Keratinocyte (primary cell): ENCODE results near the gene ERC2. TPM values are rescaled to one million over a fixed set of nuclear protein-coding genes. Genes with fewer than 3 reads are reported as not detected.

Experiments
- DNase-seq: peaks from one replicate; pipeline ENCODE4 v3.0.0-alpha.2; 2011; ENCODE audit warnings: low read depth, missing footprints, low spot score
- FAIRE-seq: peaks from 2 replicates; lab custom pipeline; 2011; peaks lifted over from hg19 to GRCh38; lab: Jason Lieb, UNC
- H2AFZ ChIP-seq: 2 replicates; pipeline ENCODE4 v1.6.0; 2012; ENCODE audit warnings: low read length, control low read depth, inconsistent platforms; ENCODE audit not compliant: control insufficient read depth
- H3K27ac ChIP-seq: 2 replicates; pipeline ENCODE4 v1.5.1; 2011; ENCODE audit warnings: low read length; ENCODE audit not compliant: control insufficient read depth, insufficient read depth
- H3K27me3 ChIP-seq: 3 replicates; pipeline ENCODE4 v1.6.0; 2011; ENCODE audit warnings: low read length; ENCODE audit not compliant: control insufficient read depth, insufficient read depth; ENCODE audit errors: extremely low read depth
- H3K36me3 ChIP-seq, 2 experiments: 2 replicates in 1 of 2; 3 replicates in 1 of 2; pipeline ENCODE4 v1.5.1; 2011; ENCODE audit warnings: low read length in 2 of 2, mild to moderate bottlenecking in 1 of 2; ENCODE audit not compliant: control insufficient read depth in 2 of 2, insufficient read depth in 2 of 2; ENCODE audit errors: extremely low read depth in 1 of 2
- H3K4me1 ChIP-seq: 3 replicates; pipeline ENCODE4 v1.5.1; 2011; ENCODE audit warnings: low read length; ENCODE audit not compliant: control insufficient read depth, insufficient read depth; ENCODE audit errors: extremely low read depth
- H3K4me2 ChIP-seq: 3 replicates; pipeline ENCODE4 v1.6.0; 2011; ENCODE audit warnings: low read depth, low read length; ENCODE audit not compliant: control insufficient read depth, insufficient read depth; ENCODE audit errors: extremely low read depth
- H3K4me3 ChIP-seq, 3 experiments: fragments of 200-600 bp in 1 of 3; sonication (generic) in 1 of 3; 2 replicates in 2 of 3; 3 replicates in 1 of 3; pipeline ENCODE4 v1.5.1; 2011 to 2016; ENCODE audit warnings: low read length in 3 of 3, mild to moderate bottlenecking in 3 of 3, control low read depth in 2 of 3, inconsistent platforms in 1 of 3, low read depth in 1 of 3, mixed read lengths in 1 of 3, mixed run types in 1 of 3, moderate library complexity in 1 of 3; ENCODE audit not compliant: control insufficient read depth in 2 of 3, insufficient read depth in 2 of 3; ENCODE audit errors: extremely low read depth in 1 of 3
- H3K79me2 ChIP-seq: 2 replicates; pipeline ENCODE4 v1.6.0; 2012; ENCODE audit warnings: low read length; ENCODE audit not compliant: control insufficient read depth, insufficient read depth
- H3K9ac ChIP-seq: 3 replicates; pipeline ENCODE4 v1.6.0; 2011; ENCODE audit warnings: low read length; ENCODE audit not compliant: control insufficient read depth, insufficient read depth; ENCODE audit errors: extremely low read depth
- H3K9me1 ChIP-seq: 3 replicates; pipeline ENCODE4 v1.6.0; 2011; ENCODE audit warnings: low read length; ENCODE audit not compliant: control insufficient read depth, insufficient read depth; ENCODE audit errors: extremely low read depth
- H3K9me3 ChIP-seq: 2 replicates; pipeline ENCODE4 v1.5.1; 2012; ENCODE audit warnings: low read depth, low read length; ENCODE audit not compliant: control insufficient read depth
- H4K20me1 ChIP-seq: 3 replicates; pipeline ENCODE4 v1.6.0; 2011; ENCODE audit warnings: low read length; ENCODE audit not compliant: control insufficient read depth, insufficient read depth; ENCODE audit errors: extremely low read depth
- EZH2 ChIP-seq: IDR thresholded peaks from one replicate; pipeline ENCODE4 v1.6.1; 2012; ENCODE audit warnings: inconsistent platforms, mild to moderate bottlenecking, low read length, moderate library complexity
- dilution Hi-C: fragments of 300-500 bp; cut with MboI; formaldehyde crosslinking; loops from one replicate; pipeline ENCODE4 v1.7.0; 2020; ENCODE audit warnings: low sequenced_read_pairs; ENCODE audit not compliant: extremely low pct_ligation_motif_present
- polyA plus RNA-seq, 5 experiments: library from polyadenylated mRNA; depleted of rRNA in 3 of 5; stranded (reverse) in 3 of 5; stranded (forward) in 1 of 5; unstranded in 1 of 5; fragments of >200 nt; gene quantifications; 1 replicate in 1 of 5; 2 replicates in 3 of 5; 3 replicates in 1 of 5; pipeline versions ENCODE4 v1.2.1 to v1.2.3, GENCODE V29; 2011 to 2012; ENCODE audit warnings: missing spikeins in 2 of 5, low read depth in 1 of 5, low replicate concordance in 1 of 5
- TF ChIP-seq, protein P1 (sequence below), 3 experiments: IDR thresholded peaks in 1 of 3; conservative IDR thresholded peaks in 1 of 3; optimal IDR thresholded peaks in 1 of 3; 2 replicates in 2 of 3; 3 replicates in 1 of 3; pipeline versions ENCODE3 to v1.5.1; 2011; ENCODE audit warnings: low read length in 3 of 3, mild to moderate bottlenecking in 3 of 3, moderate library complexity in 2 of 3, control low read depth in 1 of 3, inconsistent platforms in 1 of 3; ENCODE audit not compliant: insufficient read depth in 2 of 3; ENCODE audit errors: extremely low read depth in 1 of 3

ERC2 gene
- polyA plus RNA-seq, 1 donor (not counting 4 experiments of a cell fraction or from before 2014, with no cell fraction given) = 0.08 TPM

DNA sequence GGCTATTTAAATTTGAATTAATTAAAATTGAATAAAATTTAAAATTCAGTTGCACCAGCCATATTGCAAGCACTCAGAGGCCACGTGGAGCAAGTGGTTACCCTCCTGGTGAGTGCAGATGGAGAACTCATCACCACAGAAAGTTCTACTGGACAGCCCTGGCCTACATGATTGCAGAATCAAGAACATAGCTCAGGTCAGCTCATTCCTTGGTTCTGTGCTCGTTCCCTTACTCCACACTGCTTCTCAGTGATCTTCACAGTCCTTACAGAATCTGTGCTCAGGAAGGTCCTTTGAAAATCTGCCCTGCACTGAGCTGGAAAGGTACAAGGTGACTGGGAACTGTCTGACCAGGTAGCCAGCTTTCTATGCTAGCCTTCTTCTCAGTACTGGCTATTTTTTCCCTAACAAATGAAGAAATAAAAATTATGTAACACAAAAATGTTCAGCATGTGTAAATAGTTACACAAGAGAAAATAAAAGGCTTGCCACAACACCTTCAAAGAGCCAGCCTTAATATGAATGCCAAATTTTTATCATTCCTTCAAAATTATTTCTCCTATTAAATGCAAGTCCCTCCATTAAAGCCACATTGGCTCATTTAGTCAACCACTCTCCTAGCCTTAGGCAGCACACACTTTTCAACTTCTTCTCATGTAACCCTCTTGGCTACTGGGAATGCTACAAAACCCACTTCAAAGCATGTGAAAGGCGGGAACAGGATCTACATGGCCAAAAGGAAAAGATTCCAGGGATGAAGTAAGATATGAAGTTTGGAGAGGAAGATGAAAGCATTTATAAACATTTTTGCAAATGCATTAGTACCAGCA is 654.8 kb downstream of the ERC2 start:
- no peaks in the 10 kb centered on the region for H3K4me1 ChIP-seq
- no peaks in the 10 kb centered on the region for H3K9me1 ChIP-seq
- FAIRE-seq (no peak), DNase-seq (no peak)
- TF ChIP-seq, protein P1, sequence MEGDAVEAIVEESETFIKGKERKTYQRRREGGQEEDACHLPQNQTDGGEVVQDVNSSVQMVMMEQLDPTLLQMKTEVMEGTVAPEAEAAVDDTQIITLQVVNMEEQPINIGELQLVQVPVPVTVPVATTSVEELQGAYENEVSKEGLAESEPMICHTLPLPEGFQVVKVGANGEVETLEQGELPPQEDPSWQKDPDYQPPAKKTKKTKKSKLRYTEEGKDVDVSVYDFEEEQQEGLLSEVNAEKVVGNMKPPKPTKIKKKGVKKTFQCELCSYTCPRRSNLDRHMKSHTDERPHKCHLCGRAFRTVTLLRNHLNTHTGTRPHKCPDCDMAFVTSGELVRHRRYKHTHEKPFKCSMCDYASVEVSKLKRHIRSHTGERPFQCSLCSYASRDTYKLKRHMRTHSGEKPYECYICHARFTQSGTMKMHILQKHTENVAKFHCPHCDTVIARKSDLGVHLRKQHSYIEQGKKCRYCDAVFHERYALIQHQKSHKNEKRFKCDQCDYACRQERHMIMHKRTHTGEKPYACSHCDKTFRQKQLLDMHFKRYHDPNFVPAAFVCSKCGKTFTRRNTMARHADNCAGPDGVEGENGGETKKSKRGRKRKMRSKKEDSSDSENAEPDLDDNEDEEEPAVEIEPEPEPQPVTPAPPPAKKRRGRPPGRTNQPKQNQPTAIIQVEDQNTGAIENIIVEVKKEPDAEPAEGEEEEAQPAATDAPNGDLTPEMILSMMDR (optimal IDR thresholded peaks at IDR 0.05 in 1 of 3, IDR thresholded peaks at IDR 0.05 in 1 of 3, conservative IDR thresholded peaks at IDR 0.05 in 1 of 3; ENCODE audit: extremely low read depth in 1 of 3, insufficient read depth in 2 of 3, low read length in 3 of 3) = no peak
- TF ChIP-seq EZH2 = no peak
- no peak overlapping the region for H3K9ac ChIP-seq
- H4K20me1 ChIP-seq = no peaks in the 10 kb centered on the region
- no peak overlapping the region for H3K4me2 ChIP-seq
- dilution Hi-C loops = no loop called here
- no peaks in the 10 kb centered on the region for H3K27me3 ChIP-seq
- H2AFZ ChIP-seq = no peak overlapping the region
- no peaks in the 10 kb centered on the region for H3K9me3 ChIP-seq
- H3K27ac ChIP-seq = no peak overlapping the region
- H3K36me3 ChIP-seq = no peaks in the 10 kb centered on the region
- no peak overlapping the region for H3K4me3 ChIP-seq
- H3K79me2 ChIP-seq = no peaks in the 10 kb centered on the region

DNA sequence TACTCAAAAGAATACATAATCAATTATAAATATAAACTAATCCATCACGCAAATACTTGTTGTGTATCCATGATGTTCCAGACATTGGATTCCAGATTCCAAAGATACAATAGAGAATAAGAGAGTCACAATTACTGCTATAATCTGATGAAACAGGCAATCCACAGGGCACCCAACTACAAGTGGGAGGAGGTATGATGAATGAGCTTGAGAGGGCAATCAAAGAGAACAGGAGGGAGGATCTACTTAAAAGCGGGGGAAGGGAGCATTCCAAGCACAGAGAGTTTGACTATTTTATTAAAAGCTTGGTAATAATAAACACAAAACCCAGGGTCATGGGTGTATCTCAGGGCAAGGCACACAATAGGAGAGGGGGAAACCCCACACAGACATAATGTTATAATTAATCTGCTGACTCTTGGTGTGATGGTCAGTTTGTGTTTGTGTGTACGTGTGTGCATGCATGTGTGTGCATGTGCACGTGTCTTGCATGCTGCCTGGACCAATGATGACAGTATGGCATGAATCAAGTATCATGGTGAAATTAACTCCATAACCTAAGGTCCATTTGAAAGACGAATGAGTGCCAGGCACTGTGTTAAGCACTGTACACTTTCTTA is 655.8 kb downstream of the ERC2 start:
- no peak overlapping the region for H2AFZ ChIP-seq
- H3K36me3 ChIP-seq = no peaks in the 10 kb centered on the region
- no peaks in the 10 kb centered on the region for H3K79me2 ChIP-seq
- no peak overlapping the region for H3K4me2 ChIP-seq
- H3K27me3 ChIP-seq = no peaks in the 10 kb centered on the region
- no peaks in the 10 kb centered on the region for H3K9me3 ChIP-seq
- no peaks in the 10 kb centered on the region for H3K9me1 ChIP-seq
- dilution Hi-C loops = no loop called here
- H3K4me1 ChIP-seq = no peaks in the 10 kb centered on the region
- no peak overlapping the region for H3K4me3 ChIP-seq
- TF ChIP-seq EZH2 = no peak
- TF ChIP-seq, protein P1 (optimal IDR thresholded peaks at IDR 0.05 in 1 of 3, IDR thresholded peaks at IDR 0.05 in 1 of 3, conservative IDR thresholded peaks at IDR 0.05 in 1 of 3; ENCODE audit: extremely low read depth in 1 of 3, insufficient read depth in 2 of 3, low read length in 3 of 3) = no peak
- no peaks in the 10 kb centered on the region for H4K20me1 ChIP-seq
- DNase-seq (no peak), FAIRE-seq (no peak)
- H3K9ac ChIP-seq = no peak overlapping the region
- H3K27ac ChIP-seq = no peak overlapping the region
